ENCODE measurements around the gene NMU. TPM values are rescaled to one million over a fixed set of nuclear protein-coding genes. Genes with fewer than 3 reads are reported as not detected.

The NMU gene
- total RNA-seq, 4 donors from 2014 or later = not detected

DNA sequence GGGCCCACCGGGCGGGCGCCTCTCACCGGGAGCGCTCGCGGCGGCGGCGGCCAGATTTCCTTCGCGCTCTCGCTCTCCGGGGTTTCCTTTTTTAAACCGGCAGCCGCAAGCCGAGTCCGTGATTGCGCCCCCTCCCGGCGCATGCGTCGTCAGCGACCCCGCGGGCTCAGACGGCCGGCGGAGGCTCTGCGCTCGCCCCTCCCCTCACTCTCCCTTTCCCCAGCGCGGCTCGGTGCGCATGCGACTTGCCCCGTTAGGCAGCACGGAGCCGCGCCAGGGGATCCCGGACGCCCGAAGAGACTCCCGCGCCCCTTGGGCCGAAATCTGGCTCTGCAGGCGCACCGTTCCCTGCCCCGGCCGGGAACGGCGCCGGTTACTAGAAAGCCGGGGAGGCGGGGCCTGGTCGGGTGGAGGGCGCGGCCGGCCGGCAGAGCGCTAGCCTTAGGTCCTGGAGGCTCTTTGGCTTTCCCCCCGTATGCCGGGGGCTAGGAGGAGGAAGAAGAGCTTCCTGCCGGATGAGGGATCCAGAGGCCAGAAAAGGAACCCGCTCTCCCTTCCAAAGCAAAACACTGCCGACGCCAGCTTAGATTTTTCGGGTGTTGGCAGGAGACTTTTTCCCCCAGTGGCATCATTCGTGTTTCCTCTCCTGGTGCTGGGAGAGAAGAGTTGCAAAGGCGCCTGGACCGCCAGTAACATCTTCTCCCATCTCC is 89.2 kb downstream of the NMU start, which contains the start of gene CLOCK:
Gene CLOCK (minus strand): TSS at position 154 of the 710 bp plus-strand sequence. CDS start 64,124 bp downstream, outside the sequence.
- Histone ChIP-seq H3K36me3 (no peaks in the 10 kb centered on the region), H3K4me3 (peak within 1 kb of the TSS; percentile 81 to 97 (median 93)), H3K9me3 (no peaks in the 10 kb centered on the region), H3K27me3 (no peaks in the 10 kb centered on the region), H3K4me1 (peaks cover 19 to 25% of the 10 kb centered on the region in 2 donors), H3K27ac (peak within 1 kb of the TSS; percentile 98 to 99 (median 98))
- ATAC-seq = peak; percentile 86 to 87
- intact Hi-C loops (cut with DNase I; ENCODE audit: low total_unique reads) (loop anchor here (1.0 to 2.0 kb wide), 4 partner anchors 152 to 320 kb away; partner anchors contain the start of genes EXOC1, SRD5A3 and TMEM165), in situ Hi-C loops (cut with MboI; ENCODE audit: low sequenced_read_pairs in 4 of 4) (loop anchor here in 2 of 4 donors (10.0 kb wide), 3 partner anchors 152 to 318 kb away; partner anchors contain the start of genes SRD5A3 (in 1 of the 2) and TMEM165 (in 1 of the 2))
- DNase-seq = peak; percentile 75 to 82
- TF ChIP-seq, protein P1, sequence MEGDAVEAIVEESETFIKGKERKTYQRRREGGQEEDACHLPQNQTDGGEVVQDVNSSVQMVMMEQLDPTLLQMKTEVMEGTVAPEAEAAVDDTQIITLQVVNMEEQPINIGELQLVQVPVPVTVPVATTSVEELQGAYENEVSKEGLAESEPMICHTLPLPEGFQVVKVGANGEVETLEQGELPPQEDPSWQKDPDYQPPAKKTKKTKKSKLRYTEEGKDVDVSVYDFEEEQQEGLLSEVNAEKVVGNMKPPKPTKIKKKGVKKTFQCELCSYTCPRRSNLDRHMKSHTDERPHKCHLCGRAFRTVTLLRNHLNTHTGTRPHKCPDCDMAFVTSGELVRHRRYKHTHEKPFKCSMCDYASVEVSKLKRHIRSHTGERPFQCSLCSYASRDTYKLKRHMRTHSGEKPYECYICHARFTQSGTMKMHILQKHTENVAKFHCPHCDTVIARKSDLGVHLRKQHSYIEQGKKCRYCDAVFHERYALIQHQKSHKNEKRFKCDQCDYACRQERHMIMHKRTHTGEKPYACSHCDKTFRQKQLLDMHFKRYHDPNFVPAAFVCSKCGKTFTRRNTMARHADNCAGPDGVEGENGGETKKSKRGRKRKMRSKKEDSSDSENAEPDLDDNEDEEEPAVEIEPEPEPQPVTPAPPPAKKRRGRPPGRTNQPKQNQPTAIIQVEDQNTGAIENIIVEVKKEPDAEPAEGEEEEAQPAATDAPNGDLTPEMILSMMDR (IDR thresholded peaks at IDR 0.05 in 4 of 5, conservative IDR thresholded peaks at IDR 0.05 in 1 of 5) = peak; percentile 30 to 71 (median 67)
- TF ChIP-seq POLR2A (IDR thresholded peaks at IDR 0.05) = peak; percentile 72 to 76

- peak overlapping the region; percentile 81 to 97 (median 93) for H3K4me3 ChIP-seq
- in situ Hi-C loops (cut with MboI; ENCODE audit: low sequenced_read_pairs in 4 of 4) = loop anchor here in 2 of 4 donors (10.0 kb wide), 3 partner anchors 152 to 318 kb away; partner anchors contain the start of genes SRD5A3 (in 1 of the 2) and TMEM165 (in 1 of the 2)
- intact Hi-C loops (cut with DNase I; ENCODE audit: low total_unique reads) = loop anchor here (1.0 to 2.0 kb wide), 4 partner anchors 151 to 320 kb away; partner anchors contain the start of genes EXOC1, SRD5A3 and TMEM165
These were observed 89.7 kb downstream of the NMU start for GRCh38 chr4:55546506-55546755.

GRCh38 chr4:55545641-55546505 is 90.2 kb downstream of the NMU start:
- Histone ChIP-seq H3K4me3 (peak overlapping the region; percentile 81 to 97 (median 93)), H3K9me3 (no peaks in the 10 kb centered on the region), H3K27me3 (no peaks in the 10 kb centered on the region), H3K36me3 (no peaks in the 10 kb centered on the region), H3K27ac (peak overlapping the region; percentile 98 to 99 (median 98)), H3K4me1 (peaks cover 19 to 25% of the 10 kb centered on the region in 2 donors)
- DNase-seq = peak; percentile 46 to 60
- in situ Hi-C loops (cut with MboI; ENCODE audit: low sequenced_read_pairs in 4 of 4) (loop anchor here in 2 of 4 donors (10.0 kb wide), 3 partner anchors 151 to 319 kb away; partner anchors contain the start of genes SRD5A3 (in 1 of the 2) and TMEM165 (in 1 of the 2)), intact Hi-C loops (cut with DNase I; ENCODE audit: low total_unique reads) (loop anchor here (1.0 to 2.0 kb wide), 4 partner anchors 151 to 321 kb away; partner anchors contain the start of genes EXOC1, SRD5A3 and TMEM165)
- TF ChIP-seq POLR2A (IDR thresholded peaks at IDR 0.05) = peak; percentile 25 to 36
- TF ChIP-seq, protein P1 (IDR thresholded peaks at IDR 0.05 in 4 of 5, conservative IDR thresholded peaks at IDR 0.05 in 1 of 5) = no peak
- ATAC-seq = peak; percentile 42 to 49

More at GRCh38 chr4:55546506-55546755, 89.7 kb downstream of the NMU start:
- Histone ChIP-seq H3K27me3 (no peaks in the 10 kb centered on the region), H3K9me3 (no peaks in the 10 kb centered on the region), H3K4me1 (peaks cover 19 to 25% of the 10 kb centered on the region in 2 donors), H3K27ac (peak overlapping the region; percentile 98 to 99 (median 98)), H3K36me3 (no peaks in the 10 kb centered on the region)
- no peak for TF ChIP-seq POLR2A (IDR thresholded peaks at IDR 0.05)
- TF ChIP-seq, protein P1 (IDR thresholded peaks at IDR 0.05 in 4 of 5, conservative IDR thresholded peaks at IDR 0.05 in 1 of 5) = no peak
- DNase-seq (no peak), ATAC-seq (peak; percentile 78 to 85)

Other genes with a start within 250 kb of the NMU start
- 10 to 100 TPM; 23.5 to 80.3 (median 48.9) TPM for gene TMEM165, start 240.3 kb downstream of the NMU start, total RNA-seq
- 10 to 100 TPM; 21.9 to 60.7 (median 34.2) TPM for gene CLOCK, start 89.4 kb downstream of the NMU start, total RNA-seq
- not detected for gene PDCL2, start 44.1 kb downstream of the NMU start, total RNA-seq
- gene EXOC1L, start 183.5 kb upstream of the NMU start, total RNA-seq = not detected
- gene EXOC1, start 217.3 kb upstream of the NMU start, total RNA-seq = 10 to 100 TPM; 14.8 to 22.3 (median 20.3) TPM